ENCODE data around the gene UHRF2.
"Not testable (repeated sequence)": the region's sequence is repeated elsewhere in the genome, so short reads cannot be mapped to it uniquely, and the experiment has no call there.

Gene UHRF2

GRCh38 chr9:6495466-6495865 is 82.5 kb downstream of the UHRF2 start:
- DNase-seq: no peak

GRCh38 chr9:6498982-6499381 is 86.0 kb downstream of the UHRF2 start:
- DNase-seq: no peak

- DNase-seq: no peak
Observed at GRCh38 chr9:6501526-6502210, 88.7 kb downstream of the UHRF2 start.

DNA sequence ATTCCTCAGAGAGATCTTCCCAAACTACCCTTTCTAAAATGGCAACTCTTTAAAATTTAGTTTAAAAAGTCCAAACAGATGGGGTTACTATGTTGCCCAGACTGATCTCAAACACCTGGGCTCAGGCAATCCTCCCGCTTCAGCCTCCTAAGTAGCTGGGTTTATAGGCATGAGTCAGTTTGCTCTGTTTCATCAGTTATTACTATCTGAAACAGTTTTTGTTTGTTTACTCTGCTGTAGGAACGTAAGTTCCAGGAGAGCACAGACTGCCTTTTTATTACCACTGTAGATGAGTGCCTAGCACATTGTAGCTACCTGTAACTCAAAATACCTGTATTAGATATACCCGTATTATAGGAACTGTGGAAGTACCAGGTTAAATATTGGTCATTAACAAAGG is 89.4 kb downstream of the UHRF2 start:
- no peak for DNase-seq

GRCh38 chr9:6506571-6506970 is 93.6 kb downstream of the UHRF2 start:
- no peak for DNase-seq

DNA sequence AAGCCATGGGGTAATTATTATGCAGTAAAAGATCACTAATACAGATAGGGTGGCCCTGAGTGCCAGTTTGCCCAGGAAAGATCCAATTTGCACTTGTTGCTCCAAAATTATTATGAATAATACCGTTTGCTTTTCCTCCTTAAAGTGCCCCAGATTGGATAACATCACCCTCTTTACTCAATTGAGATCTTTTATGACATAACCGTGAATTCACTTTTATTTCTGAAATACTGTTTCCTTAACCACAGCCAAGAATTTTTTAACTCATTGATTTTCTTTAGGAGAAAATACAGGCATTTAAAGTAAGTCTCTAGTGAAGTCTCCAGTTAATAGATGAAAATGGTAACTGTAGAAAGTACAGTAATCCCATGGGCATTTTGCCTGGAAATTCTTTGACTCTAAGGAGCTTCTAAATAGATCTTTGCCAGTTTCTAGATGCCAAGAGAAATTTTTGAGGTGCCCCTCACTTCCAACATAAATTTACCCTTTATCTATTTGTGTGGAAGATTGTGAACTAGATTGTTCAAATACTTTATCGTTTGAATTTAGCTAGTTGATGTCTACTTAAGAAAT is 99.2 kb downstream of the UHRF2 start:
- no peak for DNase-seq

GRCh38 chr9:6522263-6522662 is 109.3 kb downstream of the UHRF2 start:
- DNase-seq: no peak

DNA sequence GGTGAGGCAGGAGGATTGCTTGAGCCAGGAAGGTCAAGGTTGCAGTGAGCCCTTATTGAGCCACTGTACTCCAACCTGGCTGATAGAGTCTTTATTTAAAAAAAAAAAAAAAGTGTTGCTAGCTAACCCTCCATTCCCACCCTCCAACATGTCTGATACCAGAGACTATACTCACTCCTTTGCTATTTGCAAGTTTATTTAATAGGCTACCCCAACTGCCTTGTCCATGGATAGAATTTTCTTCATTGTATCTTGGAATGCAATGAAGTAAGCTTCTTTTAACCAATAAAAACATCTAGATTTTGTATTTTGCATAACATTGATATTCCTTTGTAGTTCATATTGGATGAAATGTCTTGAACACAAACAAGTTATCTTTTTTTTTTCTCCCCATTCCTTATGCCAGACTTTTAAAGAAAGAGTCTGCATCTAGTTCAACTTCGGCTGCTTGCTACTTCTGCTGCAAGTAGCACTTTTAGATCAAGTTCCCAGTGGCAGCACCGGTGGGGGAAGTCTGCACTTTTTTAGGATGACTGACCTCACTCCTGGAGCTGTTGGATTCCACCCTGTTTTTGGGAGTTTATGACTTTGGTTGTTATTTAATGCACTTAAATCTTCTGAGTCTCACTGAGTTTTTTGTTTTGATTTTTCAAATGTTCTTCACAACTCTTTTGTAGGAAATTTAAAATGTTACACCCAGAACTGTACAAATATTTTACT is 112.5 kb downstream of the UHRF2 start:
- DNase-seq: no peak

GRCh38 chr9:6535594-6535993 is 122.6 kb downstream of the UHRF2 start:
- no peak for DNase-seq

- no peak for DNase-seq
Observed at GRCh38 chr9:6538666-6539071, 125.7 kb downstream of the UHRF2 start.

- not testable (repeated sequence) for DNase-seq
Observed at GRCh38 chr9:6542617-6543016, 129.6 kb downstream of the UHRF2 start.

- no peak for DNase-seq
Observed at GRCh38 chr9:6543204-6543603, 130.2 kb downstream of the UHRF2 start.

DNA sequence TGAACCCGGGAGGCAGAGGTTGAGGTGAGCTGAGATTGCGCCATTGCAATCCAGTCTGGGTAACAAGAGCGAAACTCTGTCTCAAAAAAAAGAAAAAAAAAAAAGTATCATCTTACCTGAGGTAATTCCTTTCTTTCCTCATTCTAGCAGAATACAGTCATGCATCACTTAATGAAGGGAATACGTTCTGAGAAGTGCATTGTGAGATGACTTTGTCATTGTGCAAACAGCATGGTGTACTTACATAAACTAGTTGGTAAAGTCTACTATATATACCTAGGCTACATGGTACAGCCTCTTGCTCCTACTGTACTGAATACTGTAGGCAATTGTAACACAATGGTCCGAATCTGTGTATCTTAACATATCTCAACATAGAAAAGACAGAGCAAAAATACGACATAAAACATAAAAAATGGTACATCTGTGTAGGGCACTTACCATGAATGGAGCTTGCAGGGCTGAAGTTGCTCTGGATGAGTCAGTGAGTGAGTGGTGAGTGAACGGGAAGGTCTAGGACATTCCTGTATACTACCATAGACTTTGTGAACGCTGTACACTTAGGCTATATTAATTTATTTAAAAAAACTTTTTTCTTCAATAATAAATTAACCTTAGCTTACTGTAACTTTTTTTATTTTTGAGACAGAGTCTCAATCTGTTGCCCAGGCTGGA is 132.2 kb downstream of the UHRF2 start:
- DNase-seq: no peak

- DNase-seq: peak; percentile 36 to 68
Observed at GRCh38 chr9:6549106-6549800, 136.3 kb downstream of the UHRF2 start.

DNA sequence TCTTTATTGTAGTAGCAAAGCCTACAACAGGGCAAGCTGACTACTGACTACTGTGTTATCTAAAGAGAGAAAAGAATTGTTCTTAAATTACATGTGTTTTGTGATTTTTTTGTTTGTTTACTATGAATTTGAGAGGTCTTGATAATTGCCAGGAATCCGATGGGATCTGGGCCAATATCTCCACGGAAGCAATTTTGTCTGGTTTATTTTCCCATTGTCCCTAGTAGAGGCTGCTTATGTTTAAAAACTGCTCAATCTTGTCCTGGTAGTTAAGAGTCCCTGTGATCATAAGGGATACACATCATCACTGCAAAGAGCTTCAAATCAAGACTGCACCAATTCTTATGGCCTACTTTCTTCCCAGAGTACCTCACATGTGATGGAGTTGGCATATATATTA is 138.1 kb downstream of the UHRF2 start:
- peak in 1 of 2 experiments; percentile 74 for DNase-seq

- peak; percentile 79 to 90 for DNase-seq
Observed at GRCh38 chr9:6552033-6552432, 139.0 kb downstream of the UHRF2 start.

GRCh38 chr9:6552498-6553121 is 139.6 kb downstream of the UHRF2 start:
- DNase-seq: no peak

GRCh38 chr9:6553866-6554265 is 140.9 kb downstream of the UHRF2 start:
- DNase-seq: no peak

All from NCI-H2081 (cell line).